IMR-90 (cell line): ENCODE data around the gene THBS4.

ENCODE experiments used
- BHLHE40 ChIP-seq: fragments of 150-350 bp; IDR thresholded peaks from 2 replicates; pipeline ENCODE4 v1.6.1; 2016; ENCODE audit warnings: mild to moderate bottlenecking, low read depth, low read length
- FOS ChIP-seq: fragments of 150-350 bp; IDR thresholded peaks from 2 replicates; pipeline ENCODE4 v1.6.1; 2016; ENCODE audit warnings: low read depth, low read length
- MAFK ChIP-seq: IDR thresholded peaks from 2 replicates; pipeline ENCODE4 v1.6.1; 2012; ENCODE audit warnings: low read depth, low read length, improper control_type of control experiment
- MAZ ChIP-seq: IDR thresholded peaks from 2 replicates; pipeline ENCODE4 v1.6.1; 2012; ENCODE audit warnings: low read depth, mild to moderate bottlenecking, low read length, improper control_type of control experiment, moderate library complexity, borderline replicate concordance
- NFE2L2 ChIP-seq: fragments of 150-350 bp; IDR thresholded peaks from 2 replicates; pipeline ENCODE4 v1.6.1; 2016; ENCODE audit warnings: low read depth, mild to moderate bottlenecking, low read length
- POLR2A ChIP-seq: IDR thresholded peaks from 2 replicates; pipeline ENCODE4 v1.6.1; 2012; ENCODE audit warnings: mild to moderate bottlenecking, low read depth, low read length
- RAD21 ChIP-seq: IDR thresholded peaks from 2 replicates; pipeline ENCODE4 v1.6.1; 2012; ENCODE audit warnings: low read length, improper control_type of control experiment
- RFX5 ChIP-seq: IDR thresholded peaks from 2 replicates; pipeline ENCODE4 v1.8.0; 2012; ENCODE audit warnings: low read depth, mild to moderate bottlenecking, low read length, moderate library complexity
- SMC3 ChIP-seq: fragments of 150-350 bp; IDR thresholded peaks from 2 replicates; pipeline ENCODE4 v1.6.1; 2016; ENCODE audit warnings: low read depth, mild to moderate bottlenecking, antibody characterized with exemption, low read length, moderate library complexity
- TF ChIP-seq, protein P1 (sequence below): conservative IDR thresholded peaks from 2 replicates; pipeline ENCODE4 v1.5.1; 2012; ENCODE audit warnings: mild to moderate bottlenecking, low read depth, low read length, improper control_type of control experiment
- TF ChIP-seq, protein P2 (sequence below): fragments of 150-350 bp; IDR thresholded peaks from 2 replicates; pipeline ENCODE4 v1.6.1; 2016; ENCODE audit warnings: low read depth, mild to moderate bottlenecking, low read length, moderate library complexity, borderline replicate concordance
- TF ChIP-seq, protein P3 (sequence below): fragments of 150-350 bp; IDR thresholded peaks from 2 replicates; pipeline ENCODE4 v1.6.1; 2017; ENCODE audit warnings: mild to moderate bottlenecking, antibody characterized with exemption, low read length, low read depth

DNA sequence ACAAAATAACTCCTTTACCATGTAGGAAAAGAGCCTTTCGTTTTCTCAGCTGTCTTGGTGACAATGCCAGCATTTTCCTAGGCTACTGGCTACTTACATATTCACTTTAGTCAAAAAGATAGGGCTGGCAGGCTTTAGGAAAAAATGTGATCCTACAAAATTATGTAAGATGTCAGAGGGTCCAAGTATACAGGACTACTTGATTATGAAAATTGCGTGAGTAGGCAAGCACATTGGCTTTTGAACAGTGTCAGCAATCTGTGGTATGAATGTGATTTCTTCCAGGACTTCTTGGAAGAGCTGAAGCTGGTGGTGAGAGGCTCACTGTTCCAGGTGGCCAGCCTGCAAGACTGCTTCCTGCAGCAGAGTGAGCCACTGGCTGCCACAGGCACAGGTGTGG is 22.8 kb downstream of the THBS4 start:
- TF ChIP-seq, protein P1, sequence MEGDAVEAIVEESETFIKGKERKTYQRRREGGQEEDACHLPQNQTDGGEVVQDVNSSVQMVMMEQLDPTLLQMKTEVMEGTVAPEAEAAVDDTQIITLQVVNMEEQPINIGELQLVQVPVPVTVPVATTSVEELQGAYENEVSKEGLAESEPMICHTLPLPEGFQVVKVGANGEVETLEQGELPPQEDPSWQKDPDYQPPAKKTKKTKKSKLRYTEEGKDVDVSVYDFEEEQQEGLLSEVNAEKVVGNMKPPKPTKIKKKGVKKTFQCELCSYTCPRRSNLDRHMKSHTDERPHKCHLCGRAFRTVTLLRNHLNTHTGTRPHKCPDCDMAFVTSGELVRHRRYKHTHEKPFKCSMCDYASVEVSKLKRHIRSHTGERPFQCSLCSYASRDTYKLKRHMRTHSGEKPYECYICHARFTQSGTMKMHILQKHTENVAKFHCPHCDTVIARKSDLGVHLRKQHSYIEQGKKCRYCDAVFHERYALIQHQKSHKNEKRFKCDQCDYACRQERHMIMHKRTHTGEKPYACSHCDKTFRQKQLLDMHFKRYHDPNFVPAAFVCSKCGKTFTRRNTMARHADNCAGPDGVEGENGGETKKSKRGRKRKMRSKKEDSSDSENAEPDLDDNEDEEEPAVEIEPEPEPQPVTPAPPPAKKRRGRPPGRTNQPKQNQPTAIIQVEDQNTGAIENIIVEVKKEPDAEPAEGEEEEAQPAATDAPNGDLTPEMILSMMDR, result no peak
- no peak for TF ChIP-seq FOS
- no peak for TF ChIP-seq RAD21
- no peak for TF ChIP-seq RFX5
- no peak for TF ChIP-seq POLR2A
- no peak for TF ChIP-seq MAZ
- TF ChIP-seq, protein P2, sequence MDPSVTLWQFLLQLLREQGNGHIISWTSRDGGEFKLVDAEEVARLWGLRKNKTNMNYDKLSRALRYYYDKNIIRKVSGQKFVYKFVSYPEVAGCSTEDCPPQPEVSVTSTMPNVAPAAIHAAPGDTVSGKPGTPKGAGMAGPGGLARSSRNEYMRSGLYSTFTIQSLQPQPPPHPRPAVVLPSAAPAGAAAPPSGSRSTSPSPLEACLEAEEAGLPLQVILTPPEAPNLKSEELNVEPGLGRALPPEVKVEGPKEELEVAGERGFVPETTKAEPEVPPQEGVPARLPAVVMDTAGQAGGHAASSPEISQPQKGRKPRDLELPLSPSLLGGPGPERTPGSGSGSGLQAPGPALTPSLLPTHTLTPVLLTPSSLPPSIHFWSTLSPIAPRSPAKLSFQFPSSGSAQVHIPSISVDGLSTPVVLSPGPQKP, result no peak
- TF ChIP-seq SMC3, result no peak
- no peak for TF ChIP-seq NFE2L2
- TF ChIP-seq MAFK, result no peak
- TF ChIP-seq, protein P3, sequence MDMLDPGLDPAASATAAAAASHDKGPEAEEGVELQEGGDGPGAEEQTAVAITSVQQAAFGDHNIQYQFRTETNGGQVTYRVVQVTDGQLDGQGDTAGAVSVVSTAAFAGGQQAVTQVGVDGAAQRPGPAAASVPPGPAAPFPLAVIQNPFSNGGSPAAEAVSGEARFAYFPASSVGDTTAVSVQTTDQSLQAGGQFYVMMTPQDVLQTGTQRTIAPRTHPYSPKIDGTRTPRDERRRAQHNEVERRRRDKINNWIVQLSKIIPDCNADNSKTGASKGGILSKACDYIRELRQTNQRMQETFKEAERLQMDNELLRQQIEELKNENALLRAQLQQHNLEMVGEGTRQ, result no peak
- no peak for TF ChIP-seq BHLHE40
